ENCODE results near the gene NAA80. TPM values are rescaled to one million over a fixed set of nuclear protein-coding genes. Genes with fewer than 3 reads are reported as not detected.

Gene NAA80
- total RNA-seq, 1 experiment from 2014 or later, result 6.0 TPM

GRCh38 chr3:50318615-50319014, 19.4 kb upstream of the NAA80 start:
- peak overlapping the region in 1 of 3 experiments; percentile 80; a peak in 1 of 7 replicates for H3K27ac Mint-ChIP-seq

More at GRCh38 chr3:50318615-50319014, 19.4 kb upstream of the NAA80 start:
- Histone ChIP-seq H4K91ac (ENCODE audit: insufficient read length, low read depth, low read length) (no peak overlapping the region), H3K23me2 (ENCODE audit: insufficient read length, low read depth, low read length, poor library complexity, severe bottlenecking) (peaks cover 15% of the 10 kb centered on the region), H4K20me1 (ENCODE audit: control insufficient read depth, insufficient read depth, insufficient read length) (no peaks in the 10 kb centered on the region), H3K56ac (ENCODE audit: insufficient read length, low read depth, low read length) (no peak overlapping the region), H3K9ac (ENCODE audit: extremely low read depth, insufficient read length, low read length) (no peak overlapping the region), H2BK12ac (ENCODE audit: insufficient read length, low read depth, low read length) (no peak overlapping the region), H3K79me2 (ENCODE audit: insufficient read depth, low read length) (peaks cover 5% of the 10 kb centered on the region; the same call in 1 of the 2 replicates), H3K14ac (ENCODE audit: insufficient read depth, low read length) (no peak overlapping the region), H3K27me3 (ENCODE audit: insufficient read depth, low read length) (no peaks in the 10 kb centered on the region), H3K9me3 (ENCODE audit: control insufficient read depth, low read depth, low read length) (no peaks in the 10 kb centered on the region), H2BK120ac (ENCODE audit: low read depth, low read length, poor library complexity, severe bottlenecking) (no peak overlapping the region), H2BK5ac (ENCODE audit: insufficient read length, low read length) (no peak overlapping the region), H2BK15ac (ENCODE audit: low read depth, low read length) (no peak overlapping the region), H2AK5ac (ENCODE audit: insufficient read length, low read length) (no peak overlapping the region), H2AFZ (ENCODE audit: low read length) (no peak overlapping the region), H3K79me1 (ENCODE audit: insufficient read depth, low read depth, low read length, poor library complexity, severe bottlenecking) (no peaks in the 10 kb centered on the region), H3K27ac (ENCODE audit: insufficient read length, low read depth, low read length) (no peak overlapping the region), H3K4ac (ENCODE audit: low read depth, low read length) (no peak overlapping the region), H4K5ac (ENCODE audit: insufficient read length, low read depth, low read length) (no peak overlapping the region), H3K4me2 (ENCODE audit: insufficient read depth, insufficient read length, low read length) (no peak overlapping the region), H2BK20ac (ENCODE audit: low read depth, low read length, poor library complexity, severe bottlenecking) (no peak overlapping the region), H3K23ac (ENCODE audit: insufficient read length, low read depth, low read length) (no peak overlapping the region), H3K4me1 (ENCODE audit: insufficient read depth, low read length) (peaks cover 6% of the 10 kb centered on the region; the same call in 1 of the 2 replicates), H4K8ac (replicated peaks; ENCODE audit: insufficient read length, low read depth, low read length) (no peak overlapping the region), H3T11ph (ENCODE audit: low read length) (no peak overlapping the region), H3K18ac (ENCODE audit: insufficient read length, low read depth, low read length) (no peak overlapping the region)
- peaks cover 47 to 54% (median 53%) of the 10 kb centered on the region in 3 experiments for H3K36me3 Mint-ChIP-seq (ENCODE audit: insufficient read depth in 1 of 3, low read depth in 3 of 3)
- peaks cover 22 to 39% of the 10 kb centered on the region in 2 experiments for H3K4me1 Mint-ChIP-seq
- DNase-seq, result no peak
- H3K9me3 Mint-ChIP-seq, result peaks cover 4 to 6% of the 10 kb centered on the region in 2 experiments
- WGBS (ENCODE audit: extremely low coverage, insufficient read length, low lambda C conversion rate), result no CpG with 5 or more reads among the region's 10 CpGs
- no peaks in the 10 kb centered on the region for H3K27me3 Mint-ChIP-seq (ENCODE audit: low read depth)
- H3K4me3 Mint-ChIP-seq, result peak overlapping the region; percentile 19 to 44; a peak in 3 of 5 replicates
- no peak for TF ChIP-seq CTCF (conservative IDR thresholded peaks at IDR 0.05)

All from H9 (cell line).